Epithelial cell of proximal tubule (primary cell): ENCODE measurements around the gene AMIGO3. TPM values are rescaled to one million over a fixed set of nuclear protein-coding genes. Genes with fewer than 3 reads are reported as not detected.

ENCODE experiments used
- DNase-seq: peaks from one replicate; pipeline ENCODE4 v3.0.0-alpha.2; 2011; ENCODE audit warnings: low read depth
- H3K4me3 ChIP-seq: 2 replicates; pipeline ENCODE4 v1.5.1; 2011; ENCODE audit warnings: low read depth, mild to moderate bottlenecking, low read length
- total RNA-seq: library from RNA; depleted of rRNA; stranded (reverse); fragments of >200 nt; gene quantifications from 2 replicates; pipeline ENCODE4 v1.2.3, GENCODE V29; 2015
- TF ChIP-seq, protein P1 (sequence below): conservative IDR thresholded peaks from 2 replicates; pipeline ENCODE4 v1.5.1; 2012; ENCODE audit warnings: low read depth, mild to moderate bottlenecking, low read length

Gene AMIGO3
- total RNA-seq, 1 donor from 2014 or later: 0.86 TPM

DNA sequence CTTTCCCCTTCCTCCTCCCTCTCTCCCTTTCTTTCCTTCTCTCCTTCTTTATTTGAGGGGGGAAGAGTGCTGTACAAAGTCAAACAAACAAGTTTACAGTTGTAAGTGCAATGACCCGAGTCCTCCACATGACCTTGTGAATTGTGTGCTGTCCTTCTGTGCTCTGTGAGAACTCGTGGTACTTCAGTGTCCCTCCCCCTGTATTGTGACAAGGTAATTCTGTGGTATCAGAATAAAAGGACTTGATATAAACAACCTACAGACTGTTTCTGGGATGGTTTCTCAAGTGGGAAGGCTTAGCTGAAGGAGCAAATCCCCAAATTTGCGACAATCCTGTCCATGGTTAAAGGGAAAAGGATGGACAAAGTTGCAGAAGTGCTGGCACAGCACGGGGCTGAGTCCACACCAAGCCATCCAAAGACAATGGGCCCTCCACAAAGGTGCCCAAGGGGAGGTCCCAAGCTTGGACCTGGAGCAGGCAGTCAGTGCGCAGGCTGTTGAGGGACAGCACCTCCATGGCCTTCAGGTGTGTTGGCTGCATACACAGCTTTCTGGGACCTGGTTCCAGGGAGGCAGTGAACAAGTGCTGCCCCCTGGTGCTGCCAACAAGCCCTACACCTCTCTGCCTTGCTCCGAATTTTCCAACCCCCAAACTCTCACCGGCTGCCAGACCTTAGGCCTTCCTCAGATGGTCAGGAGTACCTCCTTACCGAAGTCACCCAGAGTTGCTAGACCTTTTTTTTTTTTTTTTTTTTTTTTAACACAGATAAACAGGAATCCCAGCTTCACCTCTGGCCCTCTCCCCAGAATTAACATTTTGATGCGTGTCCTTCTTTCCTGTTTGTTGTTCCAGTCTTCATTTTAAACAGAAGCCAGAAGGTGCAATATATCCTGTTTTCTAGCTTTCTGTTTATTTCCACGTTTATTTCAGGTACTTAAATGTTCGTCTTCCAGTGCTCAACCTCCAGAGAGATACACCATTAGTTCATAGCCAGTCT, 47.9 kb downstream of the AMIGO3 start:
- no peak for DNase-seq
- TF ChIP-seq, protein P1, sequence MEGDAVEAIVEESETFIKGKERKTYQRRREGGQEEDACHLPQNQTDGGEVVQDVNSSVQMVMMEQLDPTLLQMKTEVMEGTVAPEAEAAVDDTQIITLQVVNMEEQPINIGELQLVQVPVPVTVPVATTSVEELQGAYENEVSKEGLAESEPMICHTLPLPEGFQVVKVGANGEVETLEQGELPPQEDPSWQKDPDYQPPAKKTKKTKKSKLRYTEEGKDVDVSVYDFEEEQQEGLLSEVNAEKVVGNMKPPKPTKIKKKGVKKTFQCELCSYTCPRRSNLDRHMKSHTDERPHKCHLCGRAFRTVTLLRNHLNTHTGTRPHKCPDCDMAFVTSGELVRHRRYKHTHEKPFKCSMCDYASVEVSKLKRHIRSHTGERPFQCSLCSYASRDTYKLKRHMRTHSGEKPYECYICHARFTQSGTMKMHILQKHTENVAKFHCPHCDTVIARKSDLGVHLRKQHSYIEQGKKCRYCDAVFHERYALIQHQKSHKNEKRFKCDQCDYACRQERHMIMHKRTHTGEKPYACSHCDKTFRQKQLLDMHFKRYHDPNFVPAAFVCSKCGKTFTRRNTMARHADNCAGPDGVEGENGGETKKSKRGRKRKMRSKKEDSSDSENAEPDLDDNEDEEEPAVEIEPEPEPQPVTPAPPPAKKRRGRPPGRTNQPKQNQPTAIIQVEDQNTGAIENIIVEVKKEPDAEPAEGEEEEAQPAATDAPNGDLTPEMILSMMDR: peak; percentile 91
- no peak overlapping the region for H3K4me3 ChIP-seq

- TF ChIP-seq, protein P1: no peak
- no peak for DNase-seq
- H3K4me3 ChIP-seq: no peak overlapping the region
Observed at GRCh38 chr3:49670940-49671290, 48.6 kb downstream of the AMIGO3 start.

GRCh38 chr3:49669352-49669751, 50.1 kb downstream of the AMIGO3 start:
- no peak for DNase-seq
- no peak overlapping the region for H3K4me3 ChIP-seq
- TF ChIP-seq, protein P1: no peak

- no peak overlapping the region for H3K4me3 ChIP-seq
- TF ChIP-seq, protein P1: no peak
- no peak for DNase-seq
Observed at GRCh38 chr3:49668861-49669260, 50.6 kb downstream of the AMIGO3 start.

- TF ChIP-seq, protein P1: peak; percentile 11
- no peak for DNase-seq
- H3K4me3 ChIP-seq: no peak overlapping the region
Observed at GRCh38 chr3:49668414-49668797, 51.1 kb downstream of the AMIGO3 start.

DNA sequence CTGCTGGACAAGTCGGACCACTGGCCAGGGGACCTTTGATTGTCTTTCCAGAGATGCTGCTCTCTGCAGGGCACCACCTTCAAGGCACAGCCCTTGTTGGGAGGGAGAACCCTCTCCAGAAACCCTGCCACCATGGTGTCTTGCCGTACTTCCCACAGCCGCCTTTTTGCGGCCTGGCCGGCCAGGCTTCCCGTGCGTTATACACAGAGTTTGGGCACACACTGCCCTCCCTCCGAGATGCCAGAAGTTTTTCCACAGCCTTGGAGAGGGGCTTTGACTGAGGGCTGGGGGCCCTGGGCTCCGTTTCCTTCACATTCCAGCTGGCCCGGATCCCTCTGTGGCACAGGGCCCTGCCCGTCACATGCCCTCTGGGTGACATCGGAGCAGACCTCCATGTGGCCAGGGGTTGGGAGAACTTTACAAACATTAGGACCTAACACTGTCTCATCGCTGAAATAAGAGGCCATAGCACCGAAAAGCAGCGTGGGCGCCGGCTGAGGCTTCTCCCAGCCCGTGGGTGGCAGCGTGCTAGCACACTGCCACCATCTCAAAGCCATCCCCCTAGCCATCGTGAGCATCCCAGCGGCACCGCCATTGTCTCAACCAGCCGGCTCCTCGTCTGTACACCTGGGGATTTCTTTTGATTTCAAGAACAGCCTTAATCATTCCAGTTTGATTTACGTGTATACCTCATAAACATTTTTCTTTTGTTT, 51.6 kb downstream of the AMIGO3 start:
- H3K4me3 ChIP-seq: no peak overlapping the region
- DNase-seq: no peak
- TF ChIP-seq, protein P1: no peak

Other genes with a start within 250 kb of the AMIGO3 start
- 43.6 and 77.2 TPM in 2 replicates for gene DAG1, start 249.4 kb downstream of the AMIGO3 start, total RNA-seq
- under 0.01 and 0.46 TPM in 2 replicates for gene BSN, start 165.2 kb downstream of the AMIGO3 start, total RNA-seq
- 126 and 199 TPM in 2 replicates for gene APEH, start 45.3 kb downstream of the AMIGO3 start, total RNA-seq
- 4.3 and 5.5 TPM in 2 replicates for gene MST1, start 30.2 kb downstream of the AMIGO3 start, total RNA-seq
- gene RNF123, start 30.1 kb downstream of the AMIGO3 start, total RNA-seq: 18.0 and 19.0 TPM in 2 replicates
- gene GMPPB, start 4.3 kb upstream of the AMIGO3 start, total RNA-seq: 50.4 and 88.9 TPM in 2 replicates
- 27.5 and 30.7 TPM in 2 replicates for gene IP6K1, start 66.9 kb upstream of the AMIGO3 start, total RNA-seq
- gene CDHR4, start 80.2 kb upstream of the AMIGO3 start, total RNA-seq: not detected in 2 replicates
- gene INKA1, start 83.6 kb upstream of the AMIGO3 start, total RNA-seq: 2.5 TPM in 1 of 2 replicates, not detected in the other
- gene UBA7, start 94.3 kb upstream of the AMIGO3 start, total RNA-seq: 2.4 and 12.2 TPM in 2 replicates
- 17.1 and 18.9 TPM in 2 replicates for gene TRAIP, start 136.9 kb upstream of the AMIGO3 start, total RNA-seq
- not detected in 2 replicates for gene CAMKV, start 150.2 kb upstream of the AMIGO3 start, total RNA-seq
- 5.3 and 5.6 TPM in 2 replicates for gene MST1R, start 184.2 kb upstream of the AMIGO3 start, total RNA-seq
- 9.1 and 17.9 TPM in 2 replicates for gene MON1A, start 210.1 kb upstream of the AMIGO3 start, total RNA-seq
- 24.0 and 36.6 TPM in 2 replicates for gene RBM6, start 220.5 kb upstream of the AMIGO3 start, total RNA-seq